ENCODE results near the gene CCDC51. TPM values are rescaled to one million over a fixed set of nuclear protein-coding genes. Genes with fewer than 3 reads are reported as not detected.

Gene CCDC51
- total RNA-seq, 2 donors from 2014 or later = 12.7 to 14.8 TPM

DNA sequence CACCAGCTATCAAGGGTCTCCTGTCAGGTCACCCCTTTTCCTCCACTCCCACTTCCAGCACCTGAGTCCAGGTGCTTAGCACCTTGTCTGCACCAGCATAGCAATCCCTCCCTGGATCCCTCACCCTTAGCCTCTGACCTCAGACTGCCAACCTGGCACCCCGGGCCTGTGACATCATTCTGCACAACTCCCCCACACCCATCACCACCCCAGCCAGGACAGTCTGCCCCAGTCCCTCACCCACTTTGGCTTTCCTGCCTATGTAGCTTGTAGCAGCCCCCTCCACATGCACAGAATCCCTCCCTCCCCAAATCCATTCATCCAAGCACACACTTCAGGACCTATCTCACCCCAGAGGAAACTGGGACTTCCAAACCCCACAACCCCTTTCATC is 9.2 kb downstream of the CCDC51 start:
- TF ChIP-seq POLR2AphosphoS5 (IDR thresholded peaks at IDR 0.05) = no peak
- no peak for TF ChIP-seq POLR2A (IDR thresholded peaks at IDR 0.05)
- TF ChIP-seq, protein P1, sequence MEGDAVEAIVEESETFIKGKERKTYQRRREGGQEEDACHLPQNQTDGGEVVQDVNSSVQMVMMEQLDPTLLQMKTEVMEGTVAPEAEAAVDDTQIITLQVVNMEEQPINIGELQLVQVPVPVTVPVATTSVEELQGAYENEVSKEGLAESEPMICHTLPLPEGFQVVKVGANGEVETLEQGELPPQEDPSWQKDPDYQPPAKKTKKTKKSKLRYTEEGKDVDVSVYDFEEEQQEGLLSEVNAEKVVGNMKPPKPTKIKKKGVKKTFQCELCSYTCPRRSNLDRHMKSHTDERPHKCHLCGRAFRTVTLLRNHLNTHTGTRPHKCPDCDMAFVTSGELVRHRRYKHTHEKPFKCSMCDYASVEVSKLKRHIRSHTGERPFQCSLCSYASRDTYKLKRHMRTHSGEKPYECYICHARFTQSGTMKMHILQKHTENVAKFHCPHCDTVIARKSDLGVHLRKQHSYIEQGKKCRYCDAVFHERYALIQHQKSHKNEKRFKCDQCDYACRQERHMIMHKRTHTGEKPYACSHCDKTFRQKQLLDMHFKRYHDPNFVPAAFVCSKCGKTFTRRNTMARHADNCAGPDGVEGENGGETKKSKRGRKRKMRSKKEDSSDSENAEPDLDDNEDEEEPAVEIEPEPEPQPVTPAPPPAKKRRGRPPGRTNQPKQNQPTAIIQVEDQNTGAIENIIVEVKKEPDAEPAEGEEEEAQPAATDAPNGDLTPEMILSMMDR (IDR thresholded peaks at IDR 0.05) = no peak
- H3K4me1 ChIP-seq (replicated peaks) = peaks cover 32% of the 10 kb centered on the region

DNA sequence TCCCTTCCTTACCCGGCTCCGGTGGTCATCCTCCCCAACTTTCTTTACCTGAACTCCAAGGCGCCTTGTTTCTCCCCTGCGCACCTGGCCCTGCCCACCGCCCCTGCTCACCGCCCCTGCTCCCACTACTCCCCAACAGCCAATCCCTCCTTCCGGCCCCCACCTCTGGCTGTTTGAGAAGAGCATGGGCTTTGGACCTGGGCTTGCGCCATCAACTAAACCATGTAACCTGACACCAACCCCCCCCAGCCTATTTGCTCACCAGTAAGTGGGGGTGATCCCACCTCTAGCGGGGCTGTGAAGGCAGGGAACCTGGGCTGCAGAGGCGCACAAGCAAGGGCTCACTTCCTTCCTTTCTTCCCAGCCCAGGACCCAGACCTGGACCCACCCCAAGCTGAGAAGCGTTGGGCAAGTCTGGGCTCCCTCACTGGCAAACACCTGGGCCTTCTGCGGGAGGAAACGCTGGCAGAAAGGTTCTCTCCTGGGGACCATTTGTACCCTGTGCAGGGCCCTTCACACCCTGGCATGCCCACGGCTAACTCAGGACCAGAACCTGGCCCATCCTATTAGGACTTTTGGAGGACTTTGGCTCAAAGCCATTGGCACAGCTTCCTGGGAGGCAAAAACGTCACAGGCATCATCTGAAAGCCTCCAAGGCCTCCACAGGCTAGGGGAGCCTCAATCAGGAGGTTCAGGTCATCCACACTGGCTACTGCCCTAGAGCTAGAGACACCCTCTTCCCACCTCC is 9.8 kb downstream of the CCDC51 start, which contains the start of gene PLXNB1:
PLXNB1 (minus strand) TSS at position 127 of the 748 bp plus-strand sequence. CDS start 5,475 bp downstream, outside the sequence.
- Histone ChIP-seq H3K4me1 (replicated peaks) (peaks cover 36% of the 10 kb centered on the region), H3K36me3 (no peaks in the 10 kb centered on the region), H3K27me3 (replicated peaks; ENCODE audit: insufficient read depth) (no peaks in the 10 kb centered on the region), H3K9me3 (no peaks in the 10 kb centered on the region), H3K4me3 (peak within 1 kb of the TSS; percentile 74 to 75), H3K27ac (peak within 1 kb of the TSS; percentile 90 to 96)
- peak; percentile 93 for DNase-seq (ENCODE audit: low spot score)
- intact Hi-C loops (cut with DNase I) = loop anchor here (2.0 to 10.0 kb wide), 3 partner anchors 27 to 198 kb away; partner anchors contain the start of gene NME6
- peak; percentile 34 for TF ChIP-seq POLR2A (IDR thresholded peaks at IDR 0.05)
- TF ChIP-seq, protein P1 (IDR thresholded peaks at IDR 0.05) = no peak
- peak; percentile 85 for TF ChIP-seq POLR2AphosphoS5 (IDR thresholded peaks at IDR 0.05)
- 4% methylated on average over 15 of the region's 15 CpGs for WGBS

More for the DNA sequence above, 9.2 kb downstream of the CCDC51 start:
- no peaks in the 10 kb centered on the region for H3K36me3 ChIP-seq
- no peaks in the 10 kb centered on the region for H3K27me3 ChIP-seq (replicated peaks; ENCODE audit: insufficient read depth)
- intact Hi-C loops (cut with DNase I) = loop anchor here (2.0 to 10.0 kb wide), 3 partner anchors 28 to 198 kb away; partner anchors contain the start of gene NME6
- peak overlapping the region in 1 of 2 donors; percentile 74 for H3K4me3 ChIP-seq
- H3K27ac ChIP-seq = peak overlapping the region; percentile 90 to 96
- no peaks in the 10 kb centered on the region for H3K9me3 ChIP-seq
- WGBS = 59% methylated on average over 1 of the region's 1 CpG
- DNase-seq (ENCODE audit: low spot score) = no peak

DNA sequence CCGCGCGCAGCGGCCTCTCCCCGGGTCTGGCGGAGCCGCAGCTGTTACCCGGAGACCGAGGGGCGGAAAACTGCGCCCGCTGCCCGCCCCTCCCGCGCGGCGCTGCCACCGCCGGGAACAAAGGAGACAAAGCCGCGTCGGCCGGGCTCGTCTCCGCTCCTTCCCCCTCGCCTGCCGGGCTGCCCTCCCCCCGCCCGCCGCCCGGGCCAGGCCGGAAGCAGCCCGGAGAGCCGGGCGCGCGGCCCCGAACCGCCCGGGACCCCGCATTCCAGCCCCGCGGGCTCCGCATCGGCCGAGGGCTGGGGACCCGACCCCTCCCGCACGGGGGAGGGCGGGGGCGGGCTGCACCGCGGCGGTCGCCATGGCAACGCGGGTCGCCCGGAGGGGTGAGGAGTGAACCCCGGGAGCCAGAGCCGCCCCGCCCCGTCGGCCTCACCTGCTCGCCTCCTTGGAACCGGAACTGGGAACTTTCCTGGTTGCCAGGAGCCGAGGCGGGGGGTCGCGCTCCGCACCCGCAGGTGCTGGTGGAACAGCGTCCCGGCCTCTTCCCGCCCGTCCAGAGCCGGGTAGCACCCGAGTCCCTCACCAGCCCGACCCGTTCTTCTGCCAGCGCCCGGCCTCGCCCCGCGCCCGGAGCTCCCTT is 10.5 kb downstream of the CCDC51 start:
- intact Hi-C loops (cut with DNase I) = no loop called here
- H3K4me1 ChIP-seq (replicated peaks) = peaks cover 38% of the 10 kb centered on the region
- peak; percentile 72 for DNase-seq (ENCODE audit: low spot score)
- peak overlapping the region; percentile 74 to 75 for H3K4me3 ChIP-seq
- H3K9me3 ChIP-seq = no peaks in the 10 kb centered on the region
- peak overlapping the region; percentile 90 to 96 for H3K27ac ChIP-seq
- TF ChIP-seq POLR2AphosphoS5 (IDR thresholded peaks at IDR 0.05) (no peak), POLR2A (IDR thresholded peaks at IDR 0.05) (peak; percentile 8)
- TF ChIP-seq, protein P1 (IDR thresholded peaks at IDR 0.05) = no peak
- no peaks in the 10 kb centered on the region for H3K36me3 ChIP-seq
- H3K27me3 ChIP-seq (replicated peaks; ENCODE audit: insufficient read depth) = no peaks in the 10 kb centered on the region
- under 1% methylated on average over 40 of the region's 86 CpGs for WGBS

DNA sequence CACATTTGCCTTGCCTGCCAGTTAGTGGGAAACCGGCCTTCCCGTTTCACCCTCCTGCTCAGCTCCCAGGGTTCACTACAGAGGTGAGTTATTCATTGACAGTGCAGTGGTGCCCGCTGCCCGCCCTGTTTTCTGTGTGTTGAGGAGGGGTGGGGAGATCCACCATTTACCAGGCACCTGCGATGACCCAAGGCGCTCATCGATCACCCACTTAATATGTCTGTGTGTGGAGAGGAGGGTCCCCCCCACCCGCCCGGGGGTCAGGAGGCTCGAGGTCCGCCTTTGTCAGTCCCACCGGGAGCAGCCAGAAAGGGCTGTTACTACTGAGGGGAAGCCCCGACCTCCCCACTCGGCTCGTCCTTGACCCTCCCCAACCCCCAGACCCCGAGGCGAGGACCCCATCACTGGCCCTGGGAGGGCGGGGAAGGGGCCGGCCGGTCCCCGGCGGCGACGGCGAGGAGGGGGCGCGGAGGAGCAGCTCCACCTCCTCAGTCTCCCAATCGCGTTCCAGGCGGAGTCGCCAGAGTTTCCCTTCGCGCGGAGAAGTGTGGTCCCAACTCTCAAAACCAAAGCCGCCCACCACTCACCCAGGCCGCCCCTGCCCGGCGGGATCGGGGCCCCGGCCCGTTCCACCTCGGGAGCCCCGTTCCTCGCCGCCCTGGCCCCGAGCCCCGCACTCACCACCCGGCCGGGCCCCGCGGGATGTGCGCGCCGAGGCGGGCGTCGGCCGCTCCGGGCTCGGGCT is 11.2 kb downstream of the CCDC51 start:
- Histone ChIP-seq H3K9me3 (no peaks in the 10 kb centered on the region), H3K27ac (peak overlapping the region; percentile 90 to 96), H3K4me1 (replicated peaks) (peaks cover 38% of the 10 kb centered on the region), H3K27me3 (replicated peaks; ENCODE audit: insufficient read depth) (no peaks in the 10 kb centered on the region), H3K36me3 (no peaks in the 10 kb centered on the region), H3K4me3 (peak overlapping the region; percentile 74 to 75)
- TF ChIP-seq POLR2AphosphoS5 (IDR thresholded peaks at IDR 0.05) (no peak), POLR2A (IDR thresholded peaks at IDR 0.05) (peak; percentile 51)
- TF ChIP-seq, protein P1 (IDR thresholded peaks at IDR 0.05) = no peak
- WGBS = under 1% methylated on average over 28 of the region's 60 CpGs
- DNase-seq (ENCODE audit: low spot score) = peak; percentile 56
- intact Hi-C loops (cut with DNase I) = no loop called here

Data from prostate gland (tissue), 2 donors.